Measurements from ENCODE around the gene MAP6D1.

- TF ChIP-seq CTCF (IDR thresholded peaks at IDR 0.05; ENCODE audit: poor library complexity) (no peak), EZH2 (IDR thresholded peaks at IDR 0.05; ENCODE audit: borderline replicate concordance) (no peak)
Observed at GRCh38 chr3:183827809-183828537, 2.6 kb upstream of the MAP6D1 start.

Measured in hepatocyte (in vitro differentiated cells).